ENCODE data around the gene ADSS1.

GRCh38 chr14:104777808-104778249, 53.8 kb downstream of the ADSS1 start:
- TF ChIP-seq CTCF (IDR thresholded peaks at IDR 0.05 in 8 of 11, conservative IDR thresholded peaks at IDR 0.05 in 3 of 11), result no peak
- no peak for TF ChIP-seq POLR2A (IDR thresholded peaks at IDR 0.05)
